SU-DHL-6 (cell line): ENCODE results near the gene REPS1.

Source experiments
- H2AFZ ChIP-seq: fragments of 200-600 bp; sonication (generic); 2 replicates; pipeline ENCODE4 v1.6.1; 2014; ENCODE audit warnings: low read depth, mild to moderate bottlenecking, moderate library complexity, mixed read lengths, antibody characterized with exemption, low read length; ENCODE audit not compliant: severe bottlenecking
- H3F3A ChIP-seq: fragments of 200-600 bp; shearing (Covaris generic); 2 replicates; pipeline ENCODE4 v1.6.0; 2016; ENCODE audit warnings: antibody characterized with exemption, mild to moderate bottlenecking; ENCODE audit not compliant: insufficient read depth
- H3K27ac ChIP-seq: fragments of 200-600 bp; sonication (generic); 2 replicates; pipeline ENCODE4 v1.5.1; 2016; ENCODE audit warnings: low read depth, mild to moderate bottlenecking, low read length, moderate library complexity, mixed read lengths
- H3K27me3 ChIP-seq: fragments of 200-600 bp; sonication (generic), shearing (Covaris generic); 2 replicates; pipeline ENCODE4 v1.6.0; 2014; ENCODE audit warnings: mild to moderate bottlenecking, low read length
- H3K36me3 ChIP-seq: fragments of 200-600 bp; sonication (generic); 2 replicates; pipeline ENCODE4 v1.6.1; 2014; ENCODE audit warnings: mild to moderate bottlenecking, low read length, mixed read lengths
- H3K4me2 ChIP-seq: fragments of 300-600, 200-600 bp; shearing (Covaris generic), sonication (generic); 2 replicates; pipeline ENCODE4 v1.6.0; 2014; ENCODE audit warnings: low read length, low read depth, mild to moderate bottlenecking; ENCODE audit not compliant: poor library complexity, severe bottlenecking
- H3K4me3 ChIP-seq: fragments of 200-600 bp; sonication (generic); 2 replicates; pipeline ENCODE4 v1.5.1; 2014; ENCODE audit warnings: antibody characterized with exemption, low read length, mild to moderate bottlenecking, mixed read lengths; ENCODE audit not compliant: insufficient read depth, poor library complexity, severe bottlenecking
- H3K79me2 ChIP-seq: fragments of 200-600 bp; sonication (generic); 2 replicates; pipeline ENCODE4 v1.6.1; 2014; ENCODE audit warnings: mild to moderate bottlenecking, low read length, moderate library complexity; ENCODE audit not compliant: insufficient read depth
- H3K9ac ChIP-seq: fragments of 200-600 bp; sonication (generic); 2 replicates; pipeline ENCODE4 v1.7.0; 2014; ENCODE audit warnings: mild to moderate bottlenecking, low read length
- H3K9me2 ChIP-seq: fragments of 200-600 bp; sonication (generic); replicated peaks from 2 replicates; pipeline ENCODE4 v1.6.1; 2014; ENCODE audit warnings: low read length; ENCODE audit not compliant: insufficient read depth
- H3K9me3 ChIP-seq: fragments of 200-600 bp; sonication (generic); 2 replicates; pipeline ENCODE4 v1.6.1; 2014; ENCODE audit warnings: low read length, mixed read lengths; ENCODE audit not compliant: insufficient read depth
- H4K20me1 ChIP-seq: fragments of 200-600 bp; sonication (generic); 2 replicates; pipeline ENCODE4 v1.6.1; 2014; ENCODE audit warnings: low read depth, mild to moderate bottlenecking, antibody characterized with exemption, low read length, moderate library complexity, mixed read lengths
- CTCF ChIP-seq: fragments of 200-600 bp; sonication (generic); IDR thresholded peaks from one replicate; pipeline ENCODE4 v1.5.1; 2017; ENCODE audit warnings: antibody characterized with exemption, mild to moderate bottlenecking, low read length, moderate library complexity; ENCODE audit not compliant: insufficient read depth, poor library complexity, severe bottlenecking
- EZH2phosphoT487 ChIP-seq: fragments of 200-600 bp; sonication (generic), shearing (Covaris generic); conservative IDR thresholded peaks from 2 replicates; pipeline ENCODE4 v1.6.1; 2018; ENCODE audit warnings: mild to moderate bottlenecking, antibody characterized with exemption, low read length, moderate library complexity, mixed read lengths

Gene REPS1

GRCh38 chr6:138920906-138921305, 67.1 kb downstream of the REPS1 start:
- Histone ChIP-seq H3F3A (no peaks in the 10 kb centered on the region), H3K4me3 (no peak overlapping the region), H4K20me1 (0 out of 2 replicates have a peak, but pooled peaks cover 2% of the 10 kb centered on the region), H3K9me2 (no peaks in the 10 kb centered on the region), H3K36me3 (no peaks in the 10 kb centered on the region), H2AFZ (no peak overlapping the region), H3K27me3 (no peaks in the 10 kb centered on the region), H3K9ac (no peak overlapping the region), H3K27ac (no peak overlapping the region), H3K9me3 (no peaks in the 10 kb centered on the region), H3K4me2 (no peak overlapping the region), H3K79me2 (no peaks in the 10 kb centered on the region)
- no peak for TF ChIP-seq CTCF
- no peak for TF ChIP-seq EZH2phosphoT487

GRCh38 chr6:138914701-138915100, 73.4 kb downstream of the REPS1 start:
- no peaks in the 10 kb centered on the region for H3F3A ChIP-seq
- no peaks in the 10 kb centered on the region for H3K36me3 ChIP-seq
- H3K27me3 ChIP-seq = no peaks in the 10 kb centered on the region
- H3K9ac ChIP-seq = no peak overlapping the region
- no peak overlapping the region for H3K27ac ChIP-seq
- H3K4me2 ChIP-seq = no peak overlapping the region
- no peak overlapping the region for H2AFZ ChIP-seq
- no peaks in the 10 kb centered on the region for H3K9me2 ChIP-seq
- H4K20me1 ChIP-seq = no peaks in the 10 kb centered on the region
- no peaks in the 10 kb centered on the region for H3K9me3 ChIP-seq
- H3K4me3 ChIP-seq = no peak overlapping the region
- H3K79me2 ChIP-seq = no peaks in the 10 kb centered on the region
- TF ChIP-seq CTCF (no peak), EZH2phosphoT487 (no peak)

DNA sequence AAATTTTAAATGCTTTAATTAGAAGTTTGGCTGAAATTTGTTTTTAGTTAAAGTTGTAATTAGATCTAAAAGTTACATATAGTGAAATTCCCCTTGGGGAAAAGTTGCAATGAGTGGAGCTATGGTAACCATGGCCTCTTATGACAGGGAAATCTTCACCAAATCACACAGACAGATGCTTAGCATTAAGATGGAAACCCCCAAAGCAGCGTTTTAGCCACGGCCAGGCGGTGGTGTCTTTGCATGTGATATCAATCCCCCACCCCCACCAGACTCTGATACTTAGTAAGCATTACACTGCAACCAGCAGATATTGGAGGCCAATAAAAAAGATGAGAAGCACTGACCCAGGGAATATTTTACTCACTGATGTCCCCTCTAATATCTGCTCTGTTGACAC, 75.7 kb downstream of the REPS1 start:
- Histone ChIP-seq H3K4me3 (no peak overlapping the region), H3K9ac (no peak overlapping the region), H3K79me2 (no peaks in the 10 kb centered on the region), H4K20me1 (no peaks in the 10 kb centered on the region), H3K27me3 (no peaks in the 10 kb centered on the region), H3K36me3 (0 out of 2 replicates have a peak, but pooled peaks cover 3% of the 10 kb centered on the region), H3K9me3 (no peaks in the 10 kb centered on the region), H3F3A (no peaks in the 10 kb centered on the region), H3K4me2 (no peak overlapping the region), H3K9me2 (no peaks in the 10 kb centered on the region), H2AFZ (no peak overlapping the region), H3K27ac (no peak overlapping the region)
- TF ChIP-seq EZH2phosphoT487 (no peak), CTCF (no peak)

GRCh38 chr6:138909975-138910374, 78.1 kb downstream of the REPS1 start:
- no peaks in the 10 kb centered on the region for H3K79me2 ChIP-seq
- no peak overlapping the region for H3K4me2 ChIP-seq
- no peak for TF ChIP-seq EZH2phosphoT487
- TF ChIP-seq CTCF = no peak
- no peak overlapping the region for H3K4me3 ChIP-seq
- H3K9me2 ChIP-seq = no peaks in the 10 kb centered on the region
- no peak overlapping the region for H3K27ac ChIP-seq
- H3K27me3 ChIP-seq = no peaks in the 10 kb centered on the region
- no peak overlapping the region for H3K9ac ChIP-seq
- no peaks in the 10 kb centered on the region for H3F3A ChIP-seq
- H3K9me3 ChIP-seq = no peaks in the 10 kb centered on the region
- H2AFZ ChIP-seq = no peak overlapping the region
- H4K20me1 ChIP-seq = no peaks in the 10 kb centered on the region
- 0 out of 2 replicates have a peak, but pooled peaks cover 3% of the 10 kb centered on the region for H3K36me3 ChIP-seq
